Heart right ventricle (tissue), 16 donors: ENCODE results near the gene TNS3. TPM values are rescaled to one million over a fixed set of nuclear protein-coding genes. Genes with fewer than 3 reads are reported as not detected.

ENCODE experiments used
- ATAC-seq, 8 donors: fragments of 200-7000 bp; cut with Tn5 transposase; one replicate each; pipeline ENCODE4 v1.9.1; 2020; ENCODE audit warnings: mild to moderate bottlenecking in 8 of 8, moderate library complexity in 8 of 8, moderate number of reproducible peaks in 1 of 8
- DNase-seq, 2 donors: peaks; one replicate each; pipeline ENCODE4 v3.0.0-alpha.2; 2020
- H3K27ac ChIP-seq, 10 donors: fragments of 200-600 bp; sonication (generic) in 2 of 10; one replicate each; pipeline versions ENCODE4 v1.5.0 to v1.8.0; 2020 to 2022; ENCODE audit warnings: mild to moderate bottlenecking in 3 of 10
- H3K27me3 ChIP-seq, 7 donors: fragments of 200-600 bp; one replicate each; pipeline ENCODE4 v1.8.0; 2021 to 2022; ENCODE audit warnings: mild to moderate bottlenecking in 2 of 7
- H3K36me3 ChIP-seq, 9 donors: fragments of 200-600 bp; sonication (generic) in 1 of 9; one replicate each; pipeline versions ENCODE4 v1.5.0 to v1.8.0; 2020 to 2022; ENCODE audit warnings: mild to moderate bottlenecking in 2 of 9
- H3K4me1 ChIP-seq, 9 donors: fragments of 200-600 bp; sonication (generic) in 1 of 9; one replicate each; pipeline versions ENCODE4 v1.5.0 to v1.8.0; 2020 to 2022; ENCODE audit warnings: mild to moderate bottlenecking in 4 of 9
- H3K4me3 ChIP-seq, 10 donors: fragments of 200-600 bp; sonication (generic) in 2 of 10; one replicate each; pipeline versions ENCODE4 v1.5.0 to v1.8.0; 2020 to 2022; ENCODE audit warnings: mild to moderate bottlenecking in 7 of 10, moderate library complexity in 2 of 10
- H3K9me3 ChIP-seq, 11 donors: fragments of 200-600 bp in 10 of 11; sonication (generic) in 2 of 11; one replicate each; pipeline versions ENCODE4 v1.5.0 to v1.8.0; 2013 to 2022; ENCODE audit warnings: mild to moderate bottlenecking in 2 of 11, control low read depth in 1 of 11, moderate library complexity in 1 of 11
- WGBS, 2 donors: extraction: QIAGEN DNeasy Blood & Tissue Kit; methylation state at CpG; one replicate each; pipeline ENCODE4 v1.1.7; 2013; ENCODE audit warnings: inconsistent platforms in 1 of 2; 5-methylcytosine and 5-hydroxymethylcytosine counted together
- intact Hi-C, 10 donors: fragments of 100-400 bp; cut with DNase I; formaldehyde crosslinking; loops; one replicate each; pipeline versions ENCODE4 v1.11.1 to v1.14.2; 2022
- polyA plus RNA-seq, 2 donors: library from polyadenylated mRNA; stranded (reverse); fragments of 200-250 nt; gene quantifications; one replicate each; pipeline ENCODE4 v1.2.3, GENCODE V29; 2013
- total RNA-seq, 10 donors: library from RNA; stranded (reverse); fragmentation: NEBNext Ultra II Directional in 3 of 10; extraction: Animal tissue kit (Norgen Biotek cat#: 25700) in 3 of 10; gene quantifications; one replicate each; pipeline versions ENCODE4 v1.2.1 to v1.2.4, GENCODE V29; 2021 to 2023
- TF ChIP-seq, protein P1 (sequence below), 9 donors: fragments of 200-600 bp; sonication (generic) in 2 of 9; IDR thresholded peaks; one replicate each; pipeline versions ENCODE4 v1.5.0 to v1.8.0; 2021 to 2022; ENCODE audit warnings: antibody characterized with exemption in 9 of 9, mild to moderate bottlenecking in 5 of 9, moderate library complexity in 1 of 9
- donor health status: Arrhythmogenic right ventricular cardiomyopathy.
- donor health status: ischemic (EF 13 %, LVEDD 7.1; RV severe dilation, severe dysfunction).
- donor health status: healthy with polysubstance abuse.
- donor health status: DM: no; HTN: yes; CAD: no.
- donor health status: DM: no; HTN: no; CAD: no.
- donor health status: ischemic (EF 25% LVEDD 6.9; RV normal size, moderate dysfunction).
- donor health status: ischemic (EF 25% LVEDD 5.7; RV mildly dilated, moderate dysfunction).
- donor health status: healthy.
- donor health status: DM: yes; HTN: yes; CAD: no.
- donor health status: Ischemic cardiomyopathy.
- donor health status: ischemic (EF 35%, LVEDD 5.7; RV mildly dilated, moderate dysfunction).
- donor health status: nonischemic (EF 11% LVEDD 7.7; RV severe dilation, severe dysfunction).
- donor health status: DM: yes; HTN: yes; CAD: no.
- donor health status: PGD.
- donor health status: ischemic (EF 29% LVEDD 5.4; RV normal size, mild dysfunction).
- donor health status: nonischemic (EF 23%, LVEDD 6.1; RV moderate dilation, normal function).

Gene TNS3
- total and polyA plus RNA-seq, 12 donors = 6.7 to 74.2 (median 34.0) TPM

DNA sequence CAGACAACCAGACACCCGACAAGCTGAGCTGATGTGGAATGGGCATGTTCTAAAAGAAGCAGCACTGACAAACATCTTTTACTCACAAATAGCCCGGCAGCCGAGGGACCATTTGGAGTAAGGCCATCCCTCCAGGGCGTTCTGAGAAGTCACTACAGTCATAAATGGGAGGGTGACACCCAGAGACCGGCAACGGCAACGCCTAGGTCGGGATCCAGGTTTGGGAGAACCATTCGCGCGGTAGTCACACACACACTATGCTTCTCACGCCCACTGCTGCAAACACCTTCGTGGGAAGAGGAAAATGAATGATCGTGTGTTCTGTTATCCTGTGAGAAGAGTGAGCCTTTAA is 9.8 kb downstream of the TNS3 start:
- Histone ChIP-seq H3K4me3 (peak overlapping the region in 5 of 10 donors; percentile 2 to 28 (median 11)), H3K27me3 (no peaks in the 10 kb centered on the region), H3K36me3 (peaks cover 0 to 6% (median 0%) of the 10 kb centered on the region in 9 donors), H3K9me3 (no peaks in the 10 kb centered on the region), H3K27ac (peak overlapping the region; percentile 65 to 92 (median 78)), H3K4me1 (peaks cover 12 to 89% (median 64%) of the 10 kb centered on the region in 9 donors)
- intact Hi-C loops = loop anchor here in 4 of 10 donors (5.0 to 10.0 kb wide), 7 partner anchors 80 to 243 kb away; no protein-coding TSS in a partner anchor
- 38% methylated on average over 14 of the region's 14 CpGs for WGBS, 2 donors
- peak; percentile 6 to 55 (median 32) for ATAC-seq
- DNase-seq = peak; percentile 44 to 53
- TF ChIP-seq, protein P1, sequence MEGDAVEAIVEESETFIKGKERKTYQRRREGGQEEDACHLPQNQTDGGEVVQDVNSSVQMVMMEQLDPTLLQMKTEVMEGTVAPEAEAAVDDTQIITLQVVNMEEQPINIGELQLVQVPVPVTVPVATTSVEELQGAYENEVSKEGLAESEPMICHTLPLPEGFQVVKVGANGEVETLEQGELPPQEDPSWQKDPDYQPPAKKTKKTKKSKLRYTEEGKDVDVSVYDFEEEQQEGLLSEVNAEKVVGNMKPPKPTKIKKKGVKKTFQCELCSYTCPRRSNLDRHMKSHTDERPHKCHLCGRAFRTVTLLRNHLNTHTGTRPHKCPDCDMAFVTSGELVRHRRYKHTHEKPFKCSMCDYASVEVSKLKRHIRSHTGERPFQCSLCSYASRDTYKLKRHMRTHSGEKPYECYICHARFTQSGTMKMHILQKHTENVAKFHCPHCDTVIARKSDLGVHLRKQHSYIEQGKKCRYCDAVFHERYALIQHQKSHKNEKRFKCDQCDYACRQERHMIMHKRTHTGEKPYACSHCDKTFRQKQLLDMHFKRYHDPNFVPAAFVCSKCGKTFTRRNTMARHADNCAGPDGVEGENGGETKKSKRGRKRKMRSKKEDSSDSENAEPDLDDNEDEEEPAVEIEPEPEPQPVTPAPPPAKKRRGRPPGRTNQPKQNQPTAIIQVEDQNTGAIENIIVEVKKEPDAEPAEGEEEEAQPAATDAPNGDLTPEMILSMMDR (IDR thresholded peaks at IDR 0.05) = peak in 4 of 9 donors; percentile 7 to 42 (median 32)

- DNase-seq (peak; percentile 76 to 83), ATAC-seq (peak; percentile 69 to 87 (median 76))
- intact Hi-C loops = loop anchor here in 4 of 10 donors (5.0 to 10.0 kb wide), 7 partner anchors 79 to 243 kb away; no protein-coding TSS in a partner anchor
- Histone ChIP-seq H3K27me3 (no peaks in the 10 kb centered on the region), H3K4me1 (peaks cover 7 to 84% (median 58%) of the 10 kb centered on the region in 9 donors), H3K36me3 (peaks cover 0 to 6% (median 0%) of the 10 kb centered on the region in 9 donors), H3K9me3 (no peaks in the 10 kb centered on the region), H3K4me3 (peak overlapping the region in 6 of 10 donors; percentile 2 to 28 (median 10)), H3K27ac (peak overlapping the region; percentile 65 to 92 (median 78))
- WGBS, 2 donors = 10 to 11% methylated on average over 24 of the region's 24 CpGs
- TF ChIP-seq, protein P1 (IDR thresholded peaks at IDR 0.05) = peak in 1 of 9 donors; percentile 11
Observed at GRCh38 chr7:47571331-47572093, 10.4 kb downstream of the TNS3 start.

DNA sequence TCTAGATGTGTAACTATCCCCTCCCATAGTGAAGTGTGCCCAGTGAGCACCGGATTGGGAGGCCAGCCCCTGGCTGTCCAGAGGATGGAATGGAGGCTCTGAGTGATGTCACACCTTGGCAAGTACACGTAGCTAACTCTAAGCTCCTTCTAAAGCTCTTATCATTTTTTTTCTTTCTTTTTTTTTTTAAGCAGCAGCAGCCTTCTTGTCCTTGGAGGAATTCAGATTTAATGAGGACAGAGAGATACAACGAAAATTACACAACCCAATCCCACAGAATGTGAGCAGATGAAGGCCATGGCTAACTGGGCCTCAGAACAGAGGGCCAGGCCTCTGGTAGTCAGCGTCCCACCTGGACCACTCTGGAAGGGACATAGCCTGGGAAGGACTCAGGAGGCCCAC is 11.3 kb downstream of the TNS3 start:
- TF ChIP-seq, protein P1 (IDR thresholded peaks at IDR 0.05) = no peak
- Histone ChIP-seq H3K27ac (peak overlapping the region; percentile 65 to 92 (median 78)), H3K4me1 (peaks cover 5 to 75% (median 50%) of the 10 kb centered on the region in 9 donors), H3K36me3 (peaks cover 0 to 6% (median 0%) of the 10 kb centered on the region in 9 donors), H3K9me3 (no peaks in the 10 kb centered on the region), H3K4me3 (no peak overlapping the region), H3K27me3 (no peaks in the 10 kb centered on the region)
- ATAC-seq = peak; percentile 19 to 74 (median 57)
- intact Hi-C loops = loop anchor here in 4 of 10 donors (5.0 to 10.0 kb wide), 7 partner anchors 78 to 244 kb away; no protein-coding TSS in a partner anchor
- peak in 1 of 2 donors; percentile 60 for DNase-seq
- 38 to 51% methylated on average over 4 of the region's 4 CpGs for WGBS, 2 donors

DNA sequence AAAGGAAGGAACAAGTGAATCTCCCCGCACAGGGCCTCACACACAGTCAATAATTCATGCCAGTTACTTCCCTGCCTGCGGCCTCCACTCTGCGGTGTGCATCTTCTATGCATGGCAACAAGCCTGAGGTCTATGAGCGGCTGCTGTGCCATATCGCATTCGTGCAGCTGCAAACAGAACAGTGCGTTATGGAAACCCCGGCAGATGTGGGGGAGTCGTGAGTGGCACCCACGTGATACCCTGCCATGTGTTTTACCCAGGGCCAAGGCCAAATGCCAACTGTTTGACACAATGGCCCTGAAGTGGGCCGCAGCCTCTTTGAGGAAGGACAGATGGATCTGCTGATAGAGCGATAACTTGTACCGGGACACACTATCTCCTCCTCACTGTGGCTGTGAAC is 13.4 kb downstream of the TNS3 start:
- H3K27ac ChIP-seq = no peak overlapping the region
- no peaks in the 10 kb centered on the region for H3K27me3 ChIP-seq
- WGBS, 2 donors = 64 to 85% methylated on average over 13 of the region's 13 CpGs
- H3K4me3 ChIP-seq = no peak overlapping the region
- TF ChIP-seq, protein P1 (IDR thresholded peaks at IDR 0.05) = no peak
- ATAC-seq (peak in 2 of 8 donors; percentile 13 to 23), DNase-seq (no peak)
- H3K36me3 ChIP-seq = peaks cover 0 to 6% (median 0%) of the 10 kb centered on the region in 9 donors
- H3K9me3 ChIP-seq = no peaks in the 10 kb centered on the region
- H3K4me1 ChIP-seq = peaks cover 5 to 54% (median 37%) of the 10 kb centered on the region in 9 donors
- intact Hi-C loops = loop anchor here in 1 of 10 donors (10.0 kb wide), 1 partner anchor 124 kb away; no protein-coding TSS in a partner anchor
